Neural cell (in vitro differentiated cells): ENCODE results near the gene SPATA9. TPM values are rescaled to one million over a fixed set of nuclear protein-coding genes. Genes with fewer than 3 reads are reported as not detected.

Source experiments
- H2AFZ ChIP-seq: fragments of 200-600, 300-800 bp; sonication (generic), shearing (Covaris generic); 2 replicates; pipeline ENCODE4 v1.6.0; 2014; ENCODE audit warnings: low read depth, mild to moderate bottlenecking, antibody characterized with exemption, low read length, moderate library complexity
- H3F3A ChIP-seq: fragments of 200-600 bp; shearing (Covaris generic); 2 replicates; pipeline ENCODE4 v1.6.1; 2016; ENCODE audit warnings: mild to moderate bottlenecking, moderate library complexity, mixed read lengths, antibody characterized with exemption, low read length; ENCODE audit not compliant: insufficient read depth, poor library complexity, severe bottlenecking
- H3K27ac ChIP-seq: fragments of 200-600, 300-800 bp; sonication (generic), shearing (Covaris generic); 2 replicates; pipeline ENCODE4 v1.5.1; 2014; ENCODE audit warnings: mild to moderate bottlenecking, low read length, moderate library complexity
- H3K27me3 ChIP-seq: fragments of 300-800, 200-600 bp; sonication (generic), shearing (Covaris generic); 2 replicates; pipeline ENCODE4 v1.6.0; 2014; ENCODE audit warnings: mild to moderate bottlenecking, low read depth, low read length, moderate library complexity; ENCODE audit not compliant: insufficient read depth
- H3K36me3 ChIP-seq: fragments of 300-800, 200-600 bp; sonication (generic), shearing (Covaris generic); 2 replicates; pipeline ENCODE4 v1.5.1; 2014; ENCODE audit warnings: mild to moderate bottlenecking, antibody characterized with exemption, low read length, moderate library complexity; ENCODE audit not compliant: insufficient read depth
- H3K4me2 ChIP-seq: fragments of 300-800, 200-600 bp; sonication (generic), shearing (Covaris generic); 2 replicates; pipeline ENCODE4 v1.6.0; 2014; ENCODE audit warnings: mild to moderate bottlenecking, low read length
- H3K4me3 ChIP-seq: fragments of 300-800, 200-600 bp; sonication (generic), shearing (Covaris generic); 2 replicates; pipeline ENCODE4 v1.5.1; 2014; ENCODE audit warnings: mild to moderate bottlenecking, low read length, moderate library complexity
- H3K79me2 ChIP-seq: fragments of 200-600 bp; shearing (Covaris generic); replicated peaks from 2 replicates; pipeline ENCODE4 v1.6.0; 2014; ENCODE audit warnings: mild to moderate bottlenecking, low read length, moderate library complexity; ENCODE audit not compliant: insufficient read depth
- H3K9ac ChIP-seq: fragments of 300-800, 200-600 bp; sonication (generic), shearing (Covaris generic); 2 replicates; pipeline ENCODE4 v1.6.1; 2016; ENCODE audit warnings: mild to moderate bottlenecking, low read length, mixed read lengths
- H3K9me2 ChIP-seq: fragments of 200-600 bp; shearing (Covaris generic); 2 replicates; pipeline ENCODE4 v1.6.1; 2016; ENCODE audit warnings: mild to moderate bottlenecking, low read length, mixed read lengths; ENCODE audit not compliant: insufficient read depth
- H3K9me3 ChIP-seq: fragments of 200-600, 300-800 bp; sonication (generic), shearing (Covaris generic); 2 replicates; pipeline ENCODE4 v1.6.1; 2016; ENCODE audit warnings: mild to moderate bottlenecking, mixed run types, low read length, moderate library complexity, mixed read lengths
- H4K20me1 ChIP-seq: fragments of 200-600 bp; shearing (Covaris generic); 2 replicates; pipeline ENCODE4 v1.6.1; 2016; ENCODE audit warnings: mild to moderate bottlenecking, mixed run types; ENCODE audit not compliant: insufficient read depth
- CTCF ChIP-seq: fragments of 450-650 bp; IDR thresholded peaks from 2 replicates; pipeline ENCODE4 v1.5.1; 2014; ENCODE audit warnings: antibody characterized with exemption, mild to moderate bottlenecking, moderate library complexity; ENCODE audit not compliant: poor library complexity, severe bottlenecking
- EP300 ChIP-seq: fragments of 450-650 bp; conservative IDR thresholded peaks from 2 replicates; pipeline ENCODE4 v1.6.1; 2014; ENCODE audit warnings: antibody characterized with exemption, mild to moderate bottlenecking, moderate library complexity; ENCODE audit not compliant: poor library complexity, severe bottlenecking
- EZH2 ChIP-seq: fragments of 200-600, 300-800 bp; shearing (Covaris generic), sonication (generic); IDR thresholded peaks from 2 replicates; pipeline ENCODE4 v1.6.1; 2014; ENCODE audit warnings: antibody characterized with exemption, low read length, borderline replicate concordance, mild to moderate bottlenecking; ENCODE audit not compliant: insufficient read depth, poor library complexity, severe bottlenecking
- MXI1 ChIP-seq: fragments of 450-650 bp; conservative IDR thresholded peaks from 2 replicates; pipeline ENCODE4 v1.6.1; 2014; ENCODE audit warnings: antibody characterized with exemption, mild to moderate bottlenecking; ENCODE audit not compliant: poor library complexity, severe bottlenecking
- POLR2AphosphoS5 ChIP-seq: IDR thresholded peaks from 2 replicates; pipeline ENCODE4 v1.6.1; 2012
- RAD21 ChIP-seq: fragments of 450-650 bp; conservative IDR thresholded peaks from 2 replicates; pipeline ENCODE4 v1.6.1; 2014; ENCODE audit warnings: antibody characterized with exemption, mild to moderate bottlenecking, moderate library complexity
- REST ChIP-seq: IDR thresholded peaks from 2 replicates; pipeline ENCODE4 v1.6.1; 2012; ENCODE audit warnings: borderline replicate concordance
- SMC3 ChIP-seq: fragments of 450-650 bp; conservative IDR thresholded peaks from 2 replicates; pipeline ENCODE4 v1.6.1; 2014; ENCODE audit warnings: antibody characterized with exemption, mild to moderate bottlenecking, moderate library complexity; ENCODE audit not compliant: poor library complexity
- TAF1 ChIP-seq: IDR thresholded peaks from 2 replicates; pipeline ENCODE4 v1.6.1; 2012; ENCODE audit warnings: low read depth
- polyA plus RNA-seq: library from polyadenylated mRNA; depleted of rRNA; stranded (reverse); fragments of >200 nt; gene quantifications from 2 replicates; pipeline ENCODE4 v1.2.3, GENCODE V29; 2014

SPATA9 gene
- polyA plus RNA-seq, 1 donor from 2014 or later, result 5.8 TPM

- Histone ChIP-seq H3K9me2 (no peaks in the 10 kb centered on the region), H3F3A (no peaks in the 10 kb centered on the region), H3K9me3 (no peaks in the 10 kb centered on the region), H3K27me3 (no peaks in the 10 kb centered on the region), H2AFZ (no peak overlapping the region), H4K20me1 (no peaks in the 10 kb centered on the region), H3K9ac (no peak overlapping the region), H3K79me2 (no peaks in the 10 kb centered on the region), H3K4me3 (no peak overlapping the region), H3K27ac (no peak overlapping the region), H3K4me2 (no peak overlapping the region), H3K36me3 (no peaks in the 10 kb centered on the region)
- TF ChIP-seq REST (no peak), SMC3 (no peak), POLR2AphosphoS5 (no peak), TAF1 (no peak), CTCF (no peak), EP300 (no peak), RAD21 (no peak), MXI1 (no peak), EZH2 (no peak)
Observed at GRCh38 chr5:95672641-95673040, 10.2 kb downstream of the SPATA9 start.

DNA sequence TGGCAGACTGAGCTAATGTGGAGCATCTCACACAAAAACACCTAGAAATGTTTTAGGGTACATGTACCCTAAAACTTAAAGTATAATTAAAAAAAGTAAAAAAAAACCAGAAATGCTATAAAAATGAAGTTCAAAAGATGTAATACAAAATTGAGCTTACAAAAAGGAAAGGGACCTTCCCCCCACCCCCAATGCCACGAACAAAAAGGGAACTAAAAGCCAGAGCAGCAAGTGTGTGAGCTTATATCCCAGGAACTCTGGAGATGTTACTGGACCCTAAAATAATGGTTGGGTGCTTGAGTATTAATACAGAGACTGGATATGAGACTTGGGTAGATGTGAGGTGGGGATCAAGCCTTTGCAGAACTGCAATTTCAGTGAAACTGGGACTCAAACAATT, 11.0 kb downstream of the SPATA9 start:
- Histone ChIP-seq H3K9me3 (no peaks in the 10 kb centered on the region), H3K79me2 (no peaks in the 10 kb centered on the region), H3K27ac (no peak overlapping the region), H3K9me2 (no peaks in the 10 kb centered on the region), H3K4me2 (no peak overlapping the region), H3K9ac (no peak overlapping the region), H3K36me3 (no peaks in the 10 kb centered on the region), H4K20me1 (no peaks in the 10 kb centered on the region), H3F3A (no peaks in the 10 kb centered on the region), H3K4me3 (no peak overlapping the region), H2AFZ (no peak overlapping the region), H3K27me3 (no peaks in the 10 kb centered on the region)
- TF ChIP-seq EP300 (no peak), EZH2 (no peak), RAD21 (no peak), POLR2AphosphoS5 (no peak), MXI1 (no peak), TAF1 (no peak), SMC3 (no peak), REST (no peak), CTCF (no peak)
